T-helper 22 cell (primary cell): Measurements from ENCODE around the gene FAM81A.
"Not testable (repeated sequence)": the region's sequence is repeated elsewhere in the genome, so short reads cannot be mapped to it uniquely, and the experiment has no call there.

ENCODE experiments used
- DNase-seq: peaks from one replicate; pipeline ENCODE4 v3.0.0-alpha.2; 2020; ENCODE audit warnings: low read depth

The FAM81A gene

DNA sequence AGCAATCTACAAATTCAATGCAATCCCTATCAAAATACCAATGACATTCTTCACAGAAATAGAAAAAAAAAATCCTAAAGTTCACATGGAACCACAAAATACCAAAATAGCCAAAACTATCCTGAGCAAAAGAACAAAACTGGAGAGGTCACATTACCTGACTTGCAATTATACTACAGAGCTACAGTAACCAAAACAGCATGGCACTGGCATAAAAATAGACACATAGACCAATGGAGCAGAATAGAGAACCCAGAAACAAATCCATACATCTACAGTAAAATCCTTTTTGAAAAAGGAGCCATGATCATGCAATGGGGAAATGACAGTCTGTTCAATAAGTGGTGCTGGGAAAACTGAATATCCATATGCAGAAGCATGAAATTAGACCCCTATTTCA, 51.5 kb downstream of the FAM81A start:
- DNase-seq: not testable (repeated sequence)

DNA sequence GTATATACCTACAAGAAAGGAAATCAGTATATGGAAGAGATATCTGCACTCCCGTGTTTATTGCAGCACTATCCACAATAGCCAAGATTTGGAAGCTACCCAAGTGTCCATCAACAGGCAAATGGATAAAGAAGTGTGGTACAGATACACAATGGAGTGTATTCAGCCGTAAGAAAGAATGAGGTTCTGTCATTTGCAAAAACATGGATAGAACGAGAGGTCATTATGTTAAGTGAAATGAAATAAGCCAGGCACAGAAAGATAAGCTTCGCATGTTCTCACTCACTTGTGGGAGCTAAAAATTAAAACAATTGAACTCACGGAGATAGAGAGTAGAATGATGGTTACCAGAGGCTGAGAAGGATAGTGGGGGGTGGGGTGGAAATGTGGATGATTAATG, 53.1 kb downstream of the FAM81A start:
- no peak for DNase-seq

GRCh38 chr15:59492389-59493377, 54.7 kb downstream of the FAM81A start:
- DNase-seq: peak; percentile 15

- no peak for DNase-seq
Measured at GRCh38 chr15:59501597-59501996, 63.6 kb downstream of the FAM81A start.

DNA sequence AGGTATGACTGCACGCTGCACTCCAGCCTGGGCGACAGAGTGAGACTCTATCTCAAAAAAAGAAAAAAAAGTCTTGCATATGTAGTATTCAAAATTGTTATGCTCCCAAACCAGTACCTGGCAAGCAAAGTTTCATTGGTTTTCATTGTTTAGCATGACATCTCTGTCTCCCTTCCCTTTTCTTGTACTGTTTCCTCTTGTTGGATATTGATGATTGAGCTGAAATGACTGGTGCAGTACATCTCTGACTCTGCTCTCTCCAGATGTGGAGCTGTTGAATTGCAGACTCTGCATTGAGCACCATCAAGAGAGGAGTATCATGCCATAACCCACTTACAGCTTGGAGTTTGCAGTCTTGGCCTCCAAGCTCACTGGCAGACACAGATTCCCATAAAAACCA, 77.2 kb downstream of the FAM81A start:
- no peak for DNase-seq

DNA sequence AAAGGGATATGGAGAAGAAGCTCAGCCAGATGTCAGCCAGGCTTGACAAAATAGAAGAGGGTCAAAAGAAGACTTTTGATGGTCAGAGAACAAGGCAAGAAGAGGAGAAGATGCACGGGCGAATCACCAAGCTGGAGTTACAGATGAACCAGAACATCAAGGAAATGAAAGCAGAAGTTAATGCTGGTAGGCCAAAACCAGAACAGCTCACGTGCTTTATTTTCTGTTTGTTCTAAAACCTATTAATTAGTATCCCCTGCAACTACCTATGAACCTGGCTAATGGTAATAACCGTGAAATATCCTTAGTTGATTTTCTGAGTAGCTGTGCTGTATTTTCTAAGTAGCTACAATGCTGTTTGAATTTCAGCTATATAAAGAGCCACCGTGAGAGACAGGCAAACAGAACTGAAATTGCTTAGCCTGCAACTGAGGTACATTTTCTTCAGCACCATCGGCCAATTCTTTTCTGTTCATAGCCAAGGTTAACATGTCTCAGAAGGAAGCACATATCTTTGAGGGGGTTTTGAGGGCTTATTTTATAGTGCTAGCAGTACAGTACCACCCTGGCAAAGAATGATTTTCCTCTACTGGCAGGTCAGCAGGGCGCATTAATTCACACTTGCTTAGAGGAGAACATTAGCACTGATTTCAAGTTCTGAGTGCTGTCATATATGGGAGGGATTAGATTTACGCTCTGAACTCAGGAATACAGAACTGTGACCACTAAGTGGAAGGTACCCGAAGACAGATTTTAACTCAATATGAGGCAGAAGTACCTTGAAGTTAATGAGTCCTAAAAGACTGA, 78.9 kb downstream of the FAM81A start:
- no peak for DNase-seq

DNA sequence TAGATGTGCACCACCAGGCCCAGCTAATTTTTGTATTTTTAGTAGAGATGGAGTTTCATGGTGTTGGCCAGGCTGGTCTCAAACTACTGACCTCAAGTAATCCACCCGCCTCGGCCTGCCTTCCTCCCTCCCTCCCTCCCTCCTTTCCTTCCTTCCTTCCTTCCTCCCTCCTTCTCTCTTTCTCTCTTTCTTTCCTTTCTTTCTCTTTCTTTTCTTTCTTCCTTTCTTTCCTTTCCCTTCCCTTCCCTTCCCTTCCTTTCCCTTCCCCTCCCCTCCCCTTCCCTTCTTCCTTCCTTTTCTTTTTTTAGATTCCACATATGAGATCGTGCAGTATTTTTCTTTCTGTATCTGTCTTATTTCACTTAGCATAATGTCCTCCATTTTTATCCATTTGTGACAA, 81.3 kb downstream of the FAM81A start:
- no peak for DNase-seq

- no peak for DNase-seq
Measured at GRCh38 chr15:59521443-59521842, 83.5 kb downstream of the FAM81A start.

DNA sequence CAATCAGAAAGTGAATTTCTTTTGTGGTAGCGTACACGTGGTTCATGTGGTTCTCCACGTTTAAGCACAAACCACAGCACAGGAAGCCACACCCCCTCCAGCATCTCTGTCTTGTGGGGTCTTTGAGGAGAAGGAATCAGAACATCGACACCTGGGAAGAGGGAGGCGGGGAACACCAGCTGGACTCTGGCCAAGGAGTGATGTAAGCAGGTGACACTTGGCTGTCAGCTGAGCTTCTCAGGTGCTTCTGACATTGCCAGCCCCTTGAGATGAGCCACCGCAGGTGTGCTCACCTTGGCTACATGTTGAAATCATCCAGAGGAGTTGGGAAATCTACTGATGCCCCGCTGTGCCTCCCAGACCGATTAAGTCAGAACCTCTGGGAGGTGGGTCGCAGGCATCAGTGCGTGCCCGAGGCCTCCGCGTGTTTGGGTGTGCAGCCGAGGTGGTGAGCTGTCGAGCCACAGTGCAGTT, 85.0 kb downstream of the FAM81A start:
- no peak for DNase-seq

DNA sequence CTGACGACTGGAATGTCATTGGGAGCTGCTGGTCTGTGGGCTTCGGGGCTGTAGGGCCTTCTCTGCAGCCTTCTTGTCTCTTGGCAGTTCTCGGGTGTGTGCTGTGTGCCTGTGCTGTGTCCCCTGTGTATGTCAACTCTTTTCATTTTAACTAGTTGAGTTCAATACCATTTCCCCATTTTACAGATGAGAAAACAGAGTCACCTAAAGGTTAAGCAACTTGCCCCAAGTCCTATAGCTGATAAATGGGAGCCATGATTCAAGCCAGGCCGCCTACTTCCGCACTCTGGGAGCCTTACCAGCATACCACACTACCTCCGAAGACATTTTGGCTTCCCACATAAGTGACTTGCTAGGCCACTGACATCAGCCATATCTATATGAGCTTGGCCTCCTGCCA, 85.7 kb downstream of the FAM81A start:
- no peak for DNase-seq

GRCh38 chr15:59524331-59524731, 86.3 kb downstream of the FAM81A start:
- no peak for DNase-seq

- DNase-seq: not testable (repeated sequence)
Measured at GRCh38 chr15:59526466-59526865, 88.5 kb downstream of the FAM81A start.

DNA sequence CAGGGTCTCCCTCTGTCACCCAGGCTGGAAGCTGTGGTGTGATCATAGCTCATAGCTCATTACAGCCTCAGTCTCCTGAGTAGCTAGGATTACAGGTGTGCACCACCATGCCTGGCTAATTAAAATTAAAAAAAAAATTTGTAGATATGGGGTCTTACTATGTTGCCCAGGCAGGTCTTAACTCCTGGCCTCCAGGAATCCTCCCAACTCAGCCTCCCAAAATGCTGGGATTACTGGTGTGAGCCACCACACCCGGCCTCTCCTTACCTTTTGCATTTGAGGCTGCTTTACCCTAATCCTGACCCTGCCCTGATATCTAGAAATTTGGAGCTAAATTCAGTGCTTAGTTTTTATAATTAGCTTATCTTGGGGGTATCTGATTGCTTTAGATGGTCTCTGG, 90.4 kb downstream of the FAM81A start:
- no peak for DNase-seq

DNA sequence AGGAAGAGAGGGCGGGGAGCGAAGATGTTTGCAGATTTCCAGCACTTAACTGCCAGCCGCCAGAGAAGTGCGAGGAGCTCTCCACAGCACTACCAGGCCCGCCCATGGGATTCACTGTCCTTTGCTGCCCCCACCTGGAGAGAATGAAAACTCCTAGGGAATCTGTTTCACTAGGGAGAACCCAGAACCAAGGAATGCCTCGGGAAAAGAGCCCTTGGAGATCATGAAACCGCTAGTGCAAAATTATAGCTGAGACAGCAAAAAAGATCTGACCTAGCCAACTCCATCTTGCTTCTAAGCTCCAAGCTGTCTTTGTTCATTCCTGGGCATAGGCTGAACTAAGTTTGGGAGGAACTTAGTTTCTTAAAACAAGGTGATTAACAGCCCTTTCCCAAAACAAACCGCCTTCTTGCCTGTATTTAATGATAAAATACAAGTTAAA, 91.0 kb downstream of the FAM81A start:
- DNase-seq: peak; percentile 16

DNA sequence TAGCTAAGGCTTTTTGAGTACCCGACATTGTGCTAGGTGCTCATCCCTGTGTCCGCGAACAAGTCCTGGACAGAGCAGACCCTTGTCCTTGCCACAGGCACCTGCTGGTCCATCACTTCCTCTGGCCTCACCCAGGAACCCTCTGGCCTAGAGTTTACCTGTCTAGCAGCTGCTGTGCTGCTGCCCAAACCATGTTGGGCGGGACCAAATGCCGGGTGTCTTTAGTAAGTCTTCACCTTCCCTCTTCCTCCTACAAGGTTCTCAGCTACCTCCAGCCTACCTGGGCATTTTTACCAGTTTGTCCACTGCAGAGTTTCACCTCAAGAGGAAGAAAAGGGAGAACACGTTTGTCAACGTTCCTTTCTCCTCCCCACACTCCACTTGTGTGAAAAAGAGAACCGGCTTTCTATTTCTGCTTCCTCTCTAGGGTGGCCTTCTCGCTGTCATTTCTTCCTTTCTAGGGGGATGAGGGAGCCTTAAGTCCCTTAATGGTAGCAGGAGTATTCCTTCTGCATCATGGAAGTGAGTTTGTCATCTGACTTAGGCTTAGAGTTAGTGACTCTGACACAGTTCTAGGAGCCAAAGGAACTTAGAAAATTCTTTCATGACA, 93.2 kb downstream of the FAM81A start:
- DNase-seq: no peak

DNA sequence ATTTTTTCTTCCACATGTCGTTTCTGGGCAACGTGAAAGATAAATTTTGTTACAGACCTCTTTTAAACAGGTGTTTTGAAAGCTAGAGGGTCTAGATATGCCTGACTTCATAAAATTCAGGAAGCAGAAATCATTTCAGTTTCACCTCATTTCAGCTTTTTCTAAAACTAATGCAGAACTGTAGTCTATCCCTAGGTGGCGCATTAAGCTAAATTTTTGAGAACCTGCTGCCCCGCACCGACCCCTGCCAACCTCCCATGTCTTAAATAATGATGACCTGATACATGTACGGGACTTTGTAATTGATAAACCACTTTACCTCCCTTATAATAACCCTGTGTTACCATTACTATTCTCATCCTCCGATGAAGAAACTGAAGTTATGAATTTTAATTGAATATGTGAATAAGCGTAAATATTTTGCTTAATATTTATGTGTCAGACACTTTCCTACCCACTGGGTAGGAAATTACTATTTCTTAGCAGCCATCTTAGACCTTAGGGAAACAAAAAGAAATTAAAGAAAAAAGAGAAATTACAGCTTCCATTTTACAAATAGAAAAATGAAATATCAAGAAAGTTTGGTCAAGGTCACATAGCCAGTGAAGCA, 94.9 kb downstream of the FAM81A start:
- DNase-seq: no peak

DNA sequence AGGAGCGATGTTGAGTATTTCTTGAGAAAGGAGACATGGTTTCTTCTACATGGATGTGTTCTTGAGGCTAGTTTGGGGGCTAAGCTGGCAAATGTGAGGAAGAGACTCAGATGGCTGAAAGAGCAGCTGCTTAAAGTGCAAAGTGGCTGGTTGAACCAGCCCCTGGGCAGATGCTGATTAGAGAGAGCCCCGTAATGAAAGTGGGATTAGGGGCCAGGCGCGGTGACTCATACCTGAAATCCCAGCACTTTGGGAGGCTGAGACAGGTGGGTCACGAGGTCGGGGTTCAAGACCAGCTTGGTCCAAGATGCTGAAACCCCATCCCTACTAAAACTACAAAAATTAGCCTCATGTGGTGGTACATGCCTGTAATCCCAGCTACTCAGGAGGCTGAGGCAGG, 98.6 kb downstream of the FAM81A start:
- no peak for DNase-seq

DNA sequence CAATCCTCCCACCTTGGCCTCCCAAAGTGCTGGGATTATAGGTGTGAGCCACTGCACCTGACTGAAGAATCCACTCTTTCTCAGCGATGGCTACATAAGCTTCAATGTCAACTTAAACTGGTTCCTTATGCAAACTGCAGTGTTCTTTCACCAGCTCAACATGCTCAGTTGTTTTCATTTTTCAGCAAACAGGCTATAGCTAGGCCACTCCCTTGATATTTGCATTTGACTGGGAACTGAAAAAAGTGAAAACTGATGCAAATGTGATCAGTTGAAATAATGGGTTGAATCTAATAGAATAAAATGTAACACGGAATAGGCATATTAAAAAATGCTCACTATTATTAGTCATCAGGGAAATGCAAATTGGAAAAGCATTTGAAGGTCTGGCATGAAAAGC, 99.4 kb downstream of the FAM81A start:
- no peak for DNase-seq

DNA sequence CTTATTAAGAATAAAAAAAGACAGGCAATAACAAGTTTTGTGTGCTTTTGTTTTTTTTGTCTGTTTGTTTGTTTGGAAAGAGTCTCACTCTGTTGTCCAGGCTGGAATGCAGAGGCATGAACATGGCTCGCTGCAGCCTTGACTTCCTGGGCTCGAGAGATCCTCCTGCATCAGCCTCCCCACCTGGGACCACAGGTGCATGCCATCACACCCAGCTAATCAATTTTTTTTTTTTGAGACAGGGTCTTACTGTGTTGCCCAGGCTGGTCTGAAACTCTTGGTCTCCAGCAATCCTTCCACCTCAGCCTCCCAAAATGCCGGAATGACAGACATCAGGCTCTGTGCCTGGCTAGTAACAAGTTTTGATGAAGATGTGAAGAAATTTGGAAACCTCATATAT, 100.5 kb downstream of the FAM81A start:
- DNase-seq: no peak

DNA sequence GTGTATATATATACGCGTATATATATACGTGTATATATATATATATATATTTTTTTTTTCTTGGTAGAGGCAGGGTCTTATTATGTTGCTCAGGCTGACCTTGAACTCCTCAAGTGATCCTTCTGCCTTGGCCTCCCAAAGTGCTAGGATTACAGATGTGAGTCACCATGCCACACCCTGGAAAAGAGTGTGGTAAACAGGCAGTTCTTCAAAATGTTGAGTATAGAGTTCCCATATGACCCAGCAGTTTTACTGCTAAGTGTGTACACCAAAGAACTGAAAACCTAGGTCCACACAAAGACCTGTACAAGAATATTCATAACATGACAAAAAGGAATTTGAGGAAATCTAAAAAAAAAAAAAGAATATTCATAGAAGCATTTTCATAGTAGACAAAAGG, 101.8 kb downstream of the FAM81A start:
- DNase-seq: no peak

- DNase-seq: no peak
Measured at GRCh38 chr15:59540654-59541053, 102.7 kb downstream of the FAM81A start.

GRCh38 chr15:59541750-59542149, 103.8 kb downstream of the FAM81A start:
- DNase-seq: no peak
